Retina (tissue), 1 donor: Measurements from ENCODE around the gene FGD5.

Source experiments
- DNase-seq: peaks from one replicate; pipeline ENCODE4 v3.0.0-alpha.2; 2016

FGD5 gene

GRCh38 chr3:14818804-14819500, at the start of gene FGD5:
TSS of gene FGD5 (plus strand) at chr3:14818962. CDS start at chr3:14819072, 110 bp downstream.
- no peak for DNase-seq

DNA sequence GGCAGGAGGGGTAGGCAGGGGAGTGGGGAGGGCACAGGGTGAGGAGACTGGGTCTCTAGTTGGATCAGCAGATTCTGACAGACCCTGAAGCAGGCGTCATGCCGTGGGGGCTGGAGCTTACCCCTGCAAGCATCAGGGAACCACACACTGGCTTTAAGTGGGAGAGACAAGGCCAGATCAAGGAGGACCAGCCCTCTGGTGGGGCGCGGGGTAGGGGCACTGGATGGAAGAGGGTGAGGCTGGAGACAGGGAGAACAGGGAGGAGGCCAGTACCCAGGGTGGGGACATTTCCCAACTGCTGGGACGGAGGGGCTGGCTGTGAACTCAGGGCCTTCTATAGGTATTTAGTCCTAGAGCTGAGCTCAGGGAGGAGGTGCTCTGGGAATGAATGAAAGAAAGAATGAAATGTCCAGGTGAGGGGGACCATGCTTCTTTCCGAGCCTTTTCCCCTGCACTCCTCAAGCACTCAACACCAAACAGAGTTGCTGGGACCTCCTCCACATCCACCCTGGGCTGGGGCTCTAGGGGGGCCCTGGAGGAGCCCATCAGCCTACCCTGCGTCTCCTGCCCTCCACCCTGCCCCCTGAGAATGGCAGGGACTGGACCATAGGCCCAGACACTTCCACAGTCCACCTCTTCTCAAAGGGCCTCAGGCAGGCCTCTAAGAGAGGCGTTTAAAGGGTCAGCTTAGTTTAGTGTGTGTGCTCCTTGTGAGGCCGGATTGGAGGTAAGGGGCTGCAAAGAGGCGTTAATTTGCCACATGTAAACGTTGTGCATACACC, 49.0 kb upstream of the FGD5 start:
- DNase-seq: no peak

GRCh38 chr3:14770591-14770990, 48.2 kb upstream of the FGD5 start:
- DNase-seq: no peak

- no peak for DNase-seq
Observed at GRCh38 chr3:14771593-14772497, 46.9 kb upstream of the FGD5 start.

DNA sequence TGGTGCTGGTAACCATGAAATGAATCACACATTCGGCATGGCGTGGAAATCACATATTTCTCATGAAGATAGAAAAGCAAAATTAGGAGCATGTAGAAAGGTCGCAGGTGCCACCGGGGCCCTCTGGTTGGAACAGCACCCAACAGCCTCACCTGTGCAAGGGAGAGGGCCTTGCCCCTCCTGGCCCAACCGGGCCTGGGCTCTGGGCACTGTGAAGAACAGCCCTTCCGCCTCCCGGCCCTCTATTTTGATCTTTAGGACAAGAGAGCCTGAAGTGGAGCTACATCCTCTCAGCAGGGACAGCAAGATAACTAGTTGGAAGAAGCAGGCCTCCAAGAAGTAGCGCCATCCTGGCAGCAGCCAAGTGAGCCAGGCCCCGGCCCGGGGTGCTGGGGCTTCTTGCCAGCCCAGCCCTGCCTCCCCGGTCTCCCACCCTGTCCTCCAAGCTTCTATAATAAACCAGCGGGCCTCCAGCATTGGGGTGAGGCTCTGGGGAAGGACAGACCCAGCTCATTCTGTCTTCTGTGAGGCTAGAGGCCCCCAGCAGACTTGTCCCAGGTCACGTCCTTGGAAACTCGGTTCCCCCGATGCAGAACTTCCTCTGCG, 46.1 kb upstream of the FGD5 start:
- no peak for DNase-seq

DNA sequence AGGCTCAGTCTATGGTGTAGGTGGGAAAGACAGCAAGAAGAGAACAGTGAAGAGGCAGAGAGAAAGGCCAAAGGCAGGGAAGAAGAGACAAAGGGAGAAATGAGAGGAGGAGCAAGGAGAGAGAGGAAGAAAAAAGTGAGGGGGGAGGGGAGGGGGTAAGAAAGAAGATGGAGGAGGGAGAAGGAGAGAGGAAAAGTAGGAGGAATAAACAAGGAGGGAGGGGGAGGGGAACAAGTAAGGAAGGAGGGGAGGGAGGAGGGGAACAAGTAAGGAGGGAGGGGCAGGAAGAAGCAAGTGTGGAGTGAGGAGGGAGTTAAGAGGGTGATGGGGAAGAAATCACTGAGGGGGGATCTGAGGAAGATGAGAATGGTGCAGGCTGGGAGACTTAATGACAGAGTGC, 45.5 kb upstream of the FGD5 start:
- DNase-seq: no peak

- no peak for DNase-seq
Observed at GRCh38 chr3:14773691-14774128, 45.1 kb upstream of the FGD5 start.

- DNase-seq: no peak
Observed at GRCh38 chr3:14774431-14774830, 44.3 kb upstream of the FGD5 start.

DNA sequence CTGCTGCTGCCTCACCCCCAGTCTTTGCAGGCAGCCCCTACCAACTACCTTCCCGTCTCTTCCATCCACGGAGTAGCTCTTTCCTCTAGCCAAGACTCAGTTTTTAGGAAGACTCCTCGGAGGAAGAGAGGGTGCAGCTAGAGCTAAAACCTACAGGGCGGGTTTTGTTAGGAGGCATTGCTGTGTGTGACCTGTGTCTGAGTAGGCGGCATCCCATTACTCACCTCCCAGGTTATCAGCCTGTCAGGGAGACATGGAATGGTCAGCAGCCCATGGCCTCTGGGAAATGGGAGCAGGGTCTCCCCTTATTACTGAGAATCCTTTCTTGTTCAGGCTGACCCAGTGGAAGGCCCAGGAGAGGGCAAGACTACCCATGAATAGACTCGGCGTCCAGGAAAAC, 43.8 kb upstream of the FGD5 start:
- DNase-seq: no peak

- no peak for DNase-seq
Observed at GRCh38 chr3:14775563-14775962, 43.2 kb upstream of the FGD5 start.

DNA sequence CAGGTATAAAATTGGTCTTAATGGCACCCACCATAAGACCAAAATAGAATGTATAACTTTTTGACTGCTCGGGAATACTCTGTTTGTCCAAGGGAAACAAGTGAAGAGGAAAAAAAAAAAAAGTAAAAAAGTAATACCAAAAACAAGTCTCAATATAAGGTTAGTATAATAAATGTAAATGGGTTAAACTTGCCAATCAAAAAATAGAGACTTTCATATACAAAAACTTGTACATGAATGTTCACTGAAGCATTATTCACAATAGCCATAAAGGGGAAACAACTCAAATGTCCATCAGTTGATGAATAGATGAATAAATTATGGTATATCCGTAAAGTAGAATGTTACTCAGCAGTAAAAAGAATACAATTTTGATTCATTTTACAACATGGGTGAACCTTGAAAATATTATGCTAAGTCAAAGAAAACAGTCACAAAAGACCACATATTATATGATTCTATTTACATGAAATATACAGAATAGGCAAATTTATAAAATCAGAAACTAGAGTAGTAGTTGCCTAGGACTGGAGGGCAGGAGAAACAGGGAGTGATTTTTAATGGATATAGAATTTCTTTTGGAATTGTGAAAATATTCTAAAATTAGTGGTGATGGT, 39.6 kb upstream of the FGD5 start:
- no peak for DNase-seq

- DNase-seq: no peak
Observed at GRCh38 chr3:14780927-14781507, 37.7 kb upstream of the FGD5 start.

- no peak for DNase-seq
Observed at GRCh38 chr3:14783480-14784086, 35.2 kb upstream of the FGD5 start.

- peak; percentile 34 for DNase-seq
Observed at GRCh38 chr3:14784087-14784681, 34.6 kb upstream of the FGD5 start.

DNA sequence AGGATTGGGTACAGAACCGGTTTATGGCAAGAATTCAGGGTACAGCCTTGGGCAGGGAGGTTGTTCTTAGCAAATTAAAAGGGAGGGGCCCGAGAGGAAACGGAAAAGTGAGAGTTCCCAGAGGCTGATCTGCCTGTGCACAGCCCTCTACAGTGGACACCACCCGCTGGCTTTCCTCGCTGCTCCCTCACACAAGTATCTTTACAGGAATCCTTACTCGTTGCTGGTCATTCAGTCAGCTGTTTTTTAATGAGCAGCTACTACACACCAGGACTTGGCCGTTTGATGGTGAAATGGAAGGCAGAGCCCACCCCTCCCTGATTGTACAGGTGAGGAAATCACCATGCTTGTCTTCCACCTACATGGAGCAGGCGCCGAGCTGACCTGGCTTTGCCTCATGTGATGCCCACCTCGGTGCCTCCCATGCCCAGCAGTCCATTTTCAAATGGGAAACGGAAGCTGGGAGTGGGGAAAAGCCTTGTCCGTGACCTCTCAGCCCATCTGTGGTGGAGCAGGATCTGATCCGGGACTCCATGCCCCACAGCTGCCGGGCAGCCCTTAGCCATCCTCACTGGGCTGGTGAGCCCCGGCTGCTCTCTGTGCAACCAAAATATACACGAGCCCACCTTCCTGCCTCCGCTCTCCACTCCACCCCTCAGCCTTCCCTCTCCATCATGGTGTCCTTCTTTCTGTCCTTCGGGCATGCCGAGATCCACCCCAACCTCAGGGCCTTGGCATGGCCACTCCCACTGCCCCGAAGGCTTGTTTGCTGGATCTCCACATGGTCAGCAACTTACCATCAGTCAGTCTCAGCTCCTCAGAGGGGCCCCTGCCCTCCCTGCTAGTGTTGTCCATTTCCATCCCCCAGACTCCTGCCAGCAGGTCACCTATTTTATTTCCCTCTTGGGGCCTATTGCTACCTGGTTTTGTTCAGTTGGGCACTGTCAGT, 33.3 kb upstream of the FGD5 start:
- no peak for DNase-seq

DNA sequence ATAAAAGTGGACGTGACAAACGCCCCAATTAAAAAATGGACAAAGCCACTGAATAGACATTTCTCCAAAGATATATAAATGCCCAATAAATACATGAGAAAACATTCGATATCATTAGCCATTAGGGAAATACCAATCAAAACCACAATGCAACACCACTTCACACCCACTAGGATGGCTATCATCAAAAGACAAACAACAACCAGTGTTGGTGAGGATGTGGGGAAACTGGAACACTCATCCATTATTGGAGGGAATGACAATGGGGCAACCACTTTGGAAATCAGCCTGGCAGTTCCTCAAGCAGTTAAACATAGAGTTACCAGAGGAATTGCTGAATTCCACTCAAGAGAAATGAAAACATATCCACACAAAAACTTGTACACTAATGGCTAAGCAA, 32.4 kb upstream of the FGD5 start:
- DNase-seq: no peak

DNA sequence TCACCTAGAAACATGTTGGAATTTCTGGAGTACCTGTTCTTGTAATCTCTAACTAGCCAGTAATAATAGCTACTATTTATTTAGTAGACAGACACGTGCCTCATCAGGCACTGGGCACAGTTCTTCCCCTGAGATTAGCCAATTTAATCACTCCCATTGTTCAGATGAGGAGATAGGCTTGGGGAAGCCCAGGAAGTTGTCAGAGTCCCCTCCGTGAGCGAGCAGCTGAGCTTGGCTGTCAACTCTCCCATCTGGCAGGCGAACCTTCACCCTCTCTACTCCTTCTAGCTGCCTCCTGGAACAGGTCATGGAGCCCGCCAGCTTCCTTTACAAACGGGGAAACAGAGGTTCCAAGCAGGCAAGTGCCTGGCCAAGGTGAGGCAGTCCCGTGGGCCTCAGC, 31.1 kb upstream of the FGD5 start:
- no peak for DNase-seq

DNA sequence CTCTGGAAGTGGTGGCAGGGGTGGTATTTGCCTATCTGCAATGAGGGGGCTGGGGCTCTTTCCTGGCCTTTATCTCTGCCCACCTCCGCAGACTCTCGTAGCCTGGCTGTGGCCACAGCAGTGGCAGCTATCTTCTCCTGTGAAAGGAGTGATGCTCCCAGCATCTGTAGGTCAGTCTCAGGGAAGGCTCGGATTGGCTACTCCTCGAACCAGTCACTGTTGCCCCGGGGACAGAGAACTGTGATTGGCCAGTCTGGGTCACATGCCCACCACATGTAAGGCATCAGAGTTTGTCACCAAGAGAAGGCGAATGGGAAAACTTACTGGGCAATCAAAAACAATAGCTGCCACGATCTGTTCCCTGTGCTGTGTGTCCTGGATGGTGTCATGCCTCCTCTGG, 30.1 kb upstream of the FGD5 start:
- no peak for DNase-seq

GRCh38 chr3:14789221-14789620, 29.5 kb upstream of the FGD5 start:
- no peak for DNase-seq
